Left hindlimb (tissue), 1 donor: ENCODE results near the gene MIDN.

Experiments used
- DNase-seq: peaks from one replicate; pipeline ENCODE4 v3.0.0-alpha.2; 2018

Gene MIDN

DNA sequence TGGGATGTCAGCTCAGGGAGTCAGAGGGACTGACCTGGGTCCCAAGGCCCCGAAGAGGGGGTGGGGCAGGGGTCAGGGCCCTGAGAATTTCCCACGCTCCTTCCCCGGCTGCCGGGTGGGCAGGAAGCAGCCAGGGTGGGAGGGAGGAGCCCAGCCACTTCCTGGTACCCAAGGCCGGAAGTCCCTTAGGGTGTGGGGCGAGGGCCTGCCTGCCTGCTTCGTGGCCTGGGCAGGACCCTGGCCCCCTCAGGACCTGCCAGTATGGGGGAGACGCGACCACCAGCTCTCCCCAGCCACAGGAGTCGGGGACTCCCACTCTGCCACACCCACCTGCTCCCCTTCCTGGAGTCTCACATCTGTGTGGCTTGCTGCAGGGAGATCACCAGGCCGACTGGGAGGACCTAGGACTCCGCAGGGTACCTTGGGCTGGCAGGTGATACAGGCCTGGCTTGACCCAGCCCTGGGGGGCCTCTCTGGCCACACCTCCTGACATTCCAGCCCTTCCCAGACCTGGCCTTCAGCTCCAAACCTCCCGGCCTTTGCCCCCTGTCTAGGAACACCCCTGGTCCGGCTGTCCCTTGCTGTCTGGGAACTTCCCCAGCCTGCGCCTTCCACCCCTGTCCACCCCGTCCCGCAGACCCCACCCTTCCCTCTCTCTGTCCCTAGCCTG, 11.0 kb downstream of the MIDN start:
- no peak for DNase-seq

DNA sequence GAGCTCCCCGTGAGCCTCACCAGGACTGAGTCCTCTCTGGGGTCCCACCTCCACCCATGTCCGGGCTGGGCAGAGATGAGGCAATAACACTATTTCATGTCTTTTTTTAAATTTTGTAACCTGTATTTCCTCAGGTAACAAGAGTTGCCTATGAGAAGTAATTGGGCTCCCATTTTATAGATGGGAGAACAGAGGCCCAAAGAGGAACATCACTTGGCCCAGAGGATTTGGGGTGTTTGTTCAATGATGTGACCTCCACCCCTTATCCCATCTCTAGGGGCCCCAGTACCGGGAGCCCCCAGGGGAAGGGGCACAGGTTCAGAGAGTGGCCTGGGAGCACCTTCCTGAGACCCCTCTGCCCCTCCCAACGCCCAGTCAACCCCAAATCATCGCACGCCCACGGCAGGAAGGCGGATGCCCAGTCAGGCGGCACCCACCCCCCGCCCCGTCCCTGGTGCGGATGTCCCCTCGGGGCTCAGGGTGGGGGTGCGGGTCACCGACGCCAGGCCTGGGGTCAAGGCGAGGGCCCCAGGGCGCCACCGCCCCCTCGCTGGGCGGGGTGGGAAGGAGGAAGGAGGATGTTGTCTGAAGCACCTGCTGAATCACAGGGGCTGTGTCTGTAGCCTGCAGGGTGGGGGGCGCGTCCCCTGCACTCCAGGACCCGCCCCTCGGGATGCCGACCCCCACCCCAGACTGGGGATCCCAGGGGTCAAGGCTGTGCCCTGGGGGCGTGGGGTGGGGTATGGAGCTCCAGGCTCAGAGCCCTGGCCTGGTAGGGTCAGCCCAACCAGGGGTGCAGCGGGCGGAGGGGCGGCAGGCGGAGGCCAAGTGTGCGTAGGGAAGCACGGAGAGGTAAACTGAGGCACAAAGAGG, 11.7 kb downstream of the MIDN start:
- DNase-seq: no peak

DNA sequence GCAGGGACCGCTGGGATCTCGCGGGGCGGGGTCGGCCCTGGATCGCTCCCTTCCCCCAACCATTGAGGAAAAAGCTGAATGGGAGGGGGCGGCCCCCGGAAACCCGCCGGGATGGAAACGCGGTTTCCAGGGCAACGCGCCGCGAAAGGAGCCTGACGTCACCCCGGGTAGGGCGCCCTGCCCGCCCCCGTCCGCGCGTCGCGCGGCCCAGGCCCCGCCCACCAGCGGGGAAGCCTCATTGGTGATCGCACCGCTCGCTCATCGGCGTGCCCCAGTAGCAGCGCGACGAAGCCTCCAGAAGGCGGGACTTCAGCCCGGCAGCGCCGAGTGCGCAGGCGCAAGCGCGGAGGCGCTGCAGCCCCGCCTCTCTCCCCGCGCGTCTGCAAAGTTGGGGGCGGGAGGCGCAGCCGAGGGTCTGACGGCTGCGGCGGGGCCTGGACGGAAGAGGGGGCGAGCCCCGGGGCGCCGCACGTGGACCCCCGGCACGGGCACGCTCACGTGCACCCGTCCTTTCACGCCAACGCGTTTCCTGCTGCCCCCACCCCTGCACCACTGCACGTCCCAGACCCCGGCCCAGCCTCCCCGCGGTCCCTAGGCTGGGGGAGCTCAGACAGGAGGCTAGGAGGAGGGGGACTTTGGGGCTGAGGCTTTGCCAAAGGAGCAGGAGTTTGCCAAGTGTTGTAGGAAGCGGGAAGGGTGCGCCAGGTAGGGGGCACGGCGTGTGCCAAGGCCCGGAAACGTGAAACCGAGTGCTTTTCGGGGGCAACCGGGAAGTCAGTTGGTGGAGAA, 12.6 kb downstream of the MIDN start:
- DNase-seq: peak; percentile 98

GRCh38 chr19:1261538-1261797, 13.1 kb downstream of the MIDN start:
- no peak for DNase-seq

DNA sequence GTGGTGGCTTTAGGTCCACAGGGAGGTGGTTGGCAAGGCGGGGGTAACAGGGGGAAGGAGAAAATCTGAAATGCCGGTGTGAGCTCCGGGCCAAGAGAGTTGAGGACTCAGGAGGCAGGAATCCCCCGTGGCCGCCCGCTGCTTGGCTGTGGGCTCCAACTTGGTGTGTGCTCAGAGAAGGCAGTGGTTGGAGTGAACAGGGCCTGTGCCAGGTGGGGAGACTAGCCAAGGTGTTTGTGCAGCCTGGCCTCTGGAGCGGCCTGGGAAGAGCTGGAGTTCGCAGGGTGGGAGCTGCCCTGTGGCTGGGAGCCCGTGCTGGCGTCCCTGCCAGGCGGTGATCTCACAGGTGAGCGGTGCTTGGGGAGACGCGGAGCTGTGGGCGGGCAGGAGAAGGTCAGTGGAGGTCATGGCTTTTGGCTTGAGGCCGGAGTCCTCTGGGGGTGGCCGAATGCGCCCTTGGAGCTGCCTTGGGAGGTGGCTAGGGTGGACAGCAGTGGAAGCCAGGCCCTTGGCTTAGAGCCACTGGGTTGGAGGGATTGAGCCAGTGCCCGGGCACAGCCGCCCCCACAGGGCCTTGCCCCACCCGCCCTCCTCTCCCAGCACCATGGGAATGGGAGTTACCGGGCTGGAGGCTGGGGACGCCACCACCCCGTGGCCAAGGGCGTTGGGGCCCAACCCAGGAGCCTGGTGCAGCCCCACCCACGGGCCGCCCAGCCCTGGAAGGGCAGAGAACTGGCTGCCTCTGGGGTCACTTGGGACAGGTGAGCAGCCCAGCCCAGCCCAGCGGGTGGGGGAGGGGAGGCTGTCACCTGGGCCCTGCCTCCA, 13.6 kb downstream of the MIDN start:
- no peak for DNase-seq

DNA sequence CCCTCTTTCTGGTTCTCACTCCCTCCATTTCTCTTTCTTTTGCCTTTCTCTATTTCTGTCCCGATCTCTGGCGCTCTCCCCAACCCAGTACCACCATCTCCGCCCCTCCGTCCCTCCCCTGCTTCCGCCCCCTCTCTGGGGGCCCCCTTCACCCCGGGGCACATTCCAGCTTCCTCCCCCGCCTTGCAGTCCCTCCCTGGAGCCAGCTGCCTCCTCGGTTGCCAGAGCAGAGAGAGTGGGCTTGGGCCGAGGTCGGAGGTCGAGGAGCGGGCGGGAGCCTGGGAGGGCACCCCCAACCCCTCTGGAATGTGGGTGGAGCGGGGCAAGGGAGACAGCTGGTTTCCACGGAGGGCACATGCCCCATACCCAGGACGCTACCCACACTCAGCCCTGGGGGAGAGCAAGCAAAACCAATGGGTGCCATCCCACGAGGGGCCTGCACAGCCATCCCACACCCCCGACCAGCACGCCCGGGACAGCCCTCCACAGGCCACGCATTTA, 14.3 kb downstream of the MIDN start:
- DNase-seq: no peak

DNA sequence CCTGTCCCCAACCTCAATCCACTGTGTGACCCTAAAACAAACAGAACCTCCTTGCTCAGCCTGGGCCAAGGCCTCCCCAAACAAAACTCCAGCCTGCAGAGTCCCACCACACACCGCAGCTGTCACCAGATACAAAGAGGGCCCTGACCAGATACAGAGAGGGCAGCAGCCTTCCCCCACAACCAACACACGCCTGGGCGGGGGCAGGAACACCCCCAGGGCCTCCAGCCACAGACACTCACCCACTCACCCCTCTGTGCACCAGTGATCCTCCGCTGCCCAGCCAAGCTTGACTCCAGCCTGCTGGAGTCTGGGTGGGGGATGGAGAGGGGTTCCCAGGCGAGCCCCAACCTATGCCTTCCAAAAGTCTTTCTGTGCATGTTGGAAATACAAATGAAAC, 14.8 kb downstream of the MIDN start:
- no peak for DNase-seq

DNA sequence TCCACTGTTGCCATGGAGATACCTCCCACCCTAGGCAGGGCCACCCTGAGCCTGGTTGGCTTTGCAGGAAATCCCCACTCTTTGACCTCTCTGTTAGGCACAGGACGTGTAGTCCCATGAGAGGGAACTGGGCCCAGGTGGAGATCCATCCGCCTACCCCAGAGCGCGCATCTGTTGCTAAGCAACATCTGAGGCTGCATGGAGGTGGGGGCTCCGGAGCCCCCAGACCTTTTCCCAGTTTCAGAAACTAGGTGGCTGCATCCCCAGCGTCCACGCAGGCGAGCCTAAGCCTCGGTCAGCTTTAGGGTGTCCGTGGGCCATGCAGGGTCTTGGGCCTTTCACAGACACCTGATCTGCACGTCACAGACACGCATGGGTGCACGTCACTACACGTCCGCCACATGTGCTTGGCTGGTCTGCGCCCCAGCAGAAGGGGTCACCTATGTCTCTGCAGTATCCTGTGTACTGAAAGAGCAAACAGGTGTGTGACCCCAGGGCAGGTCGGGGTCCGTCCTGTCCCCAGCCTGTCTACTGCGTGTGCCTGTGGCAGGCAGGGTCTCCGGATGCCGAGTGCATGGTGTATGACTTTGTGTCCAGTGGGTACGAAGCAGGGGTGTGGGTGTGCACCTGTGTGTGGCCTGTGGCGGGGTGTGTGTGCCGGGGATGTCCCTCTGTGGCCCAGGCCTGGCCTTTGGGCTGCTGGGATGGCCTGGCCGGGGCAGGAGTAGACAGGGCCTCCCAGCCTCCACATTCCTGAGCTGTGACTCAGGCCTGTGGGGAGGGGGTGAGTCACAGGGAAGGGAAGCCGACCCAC, 16.6 kb downstream of the MIDN start:
- no peak for DNase-seq

- DNase-seq: no peak
Observed at GRCh38 chr19:1265615-1266128, 17.3 kb downstream of the MIDN start.

DNA sequence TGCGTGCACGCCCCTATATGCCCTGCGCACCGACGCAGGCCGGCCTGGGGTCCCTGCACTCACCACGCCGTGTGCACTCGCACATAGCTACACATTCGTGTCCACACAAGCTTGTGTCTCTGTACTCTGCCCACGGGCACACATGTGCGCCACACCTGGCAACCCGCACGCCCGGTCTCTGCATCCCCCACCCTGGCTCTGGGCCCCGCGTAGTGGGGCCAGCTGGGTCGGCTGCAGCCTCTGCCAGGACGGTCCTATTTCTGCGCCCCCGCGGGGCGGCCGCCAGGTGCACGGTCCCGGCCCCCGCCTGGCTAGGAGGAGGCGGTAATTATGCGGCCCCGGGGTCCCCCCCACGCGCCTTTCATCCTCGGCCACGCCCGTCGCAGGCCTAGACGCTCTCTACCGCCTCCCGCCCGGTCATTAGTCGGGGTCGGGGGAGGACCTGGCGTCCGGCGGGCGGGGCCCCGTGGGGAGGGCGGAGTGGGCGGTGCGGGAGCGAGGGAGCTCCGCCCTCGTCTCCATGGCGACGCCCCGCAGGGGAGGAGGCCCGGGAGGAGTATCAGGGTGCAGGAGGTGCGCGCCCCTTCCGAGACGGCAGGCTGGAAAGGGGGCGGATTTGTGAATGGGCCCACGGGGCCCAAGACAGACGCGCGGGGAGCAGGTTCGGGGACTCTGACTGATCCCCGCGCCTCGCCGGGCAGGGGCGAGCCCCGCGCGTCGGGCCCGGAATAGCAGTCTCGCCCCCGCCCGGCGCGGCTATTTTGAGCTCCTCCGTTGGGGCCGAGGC, 17.9 kb downstream of the MIDN start:
- no peak for DNase-seq

DNA sequence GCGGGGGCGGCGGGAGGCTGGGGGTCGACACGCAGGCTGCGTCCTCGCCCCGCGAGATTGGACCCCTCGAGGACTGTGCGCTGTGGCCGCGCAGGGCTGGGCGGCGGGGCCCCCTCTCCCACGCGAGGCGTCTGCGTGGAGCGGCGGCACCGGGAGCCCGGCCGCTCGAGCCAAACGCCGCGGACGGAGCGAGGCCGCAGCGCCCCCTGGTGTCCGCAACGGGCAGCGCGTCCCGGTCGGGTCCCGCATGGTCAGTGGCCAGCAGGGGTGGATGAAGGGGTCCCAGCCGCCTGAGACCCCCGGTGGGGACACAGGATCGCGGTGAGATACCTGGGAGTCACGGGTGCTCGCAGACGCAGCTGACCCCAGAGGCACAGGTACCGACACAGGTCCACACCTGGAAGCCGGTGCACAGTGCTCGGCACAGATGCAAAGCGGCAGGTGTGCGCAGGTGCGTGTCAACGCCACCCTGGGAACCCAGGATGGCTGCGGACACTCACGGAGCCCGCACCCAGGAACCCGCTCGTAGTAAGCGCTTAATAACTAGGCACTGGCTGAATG, 18.6 kb downstream of the MIDN start:
- peak; percentile 82 for DNase-seq

DNA sequence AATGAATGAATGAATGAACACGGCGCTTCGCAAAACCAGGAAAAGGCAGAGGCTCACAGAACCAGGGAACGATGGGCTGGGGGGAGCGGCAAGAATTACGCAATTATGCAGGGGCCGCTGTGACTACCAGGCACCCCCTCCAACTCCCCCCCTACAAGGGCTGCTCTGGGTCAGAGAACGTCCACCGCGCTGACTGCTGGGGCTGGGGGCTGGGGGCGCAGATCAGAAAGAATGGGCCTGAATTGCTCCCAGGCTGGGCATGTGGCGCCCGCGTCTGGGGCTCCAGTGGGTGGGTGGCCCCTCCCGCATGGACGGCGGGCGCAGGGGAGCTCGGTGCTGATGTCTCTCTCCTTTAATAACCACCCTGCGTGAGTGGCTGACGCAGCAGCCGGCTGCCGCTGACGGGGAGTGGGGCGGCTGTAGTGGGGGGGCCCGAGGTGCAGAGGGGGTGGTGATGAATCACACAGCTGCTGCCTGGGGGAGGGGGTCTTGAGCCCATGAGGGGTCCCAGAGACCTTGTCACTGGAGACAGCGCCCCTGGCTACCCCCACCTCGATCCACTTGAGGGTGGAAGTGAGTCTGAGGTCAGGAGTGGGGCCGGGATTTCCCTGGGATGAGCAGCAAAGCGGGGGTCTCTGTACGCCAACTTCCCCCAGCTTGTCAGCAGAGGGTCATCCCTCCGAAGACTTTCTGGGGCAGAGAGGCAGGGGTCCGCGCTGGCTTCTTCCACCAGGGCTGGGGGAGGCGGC, 19.3 kb downstream of the MIDN start:
- DNase-seq: no peak

- DNase-seq: no peak
Observed at GRCh38 chr19:1268226-1269064, 20.1 kb downstream of the MIDN start.

DNA sequence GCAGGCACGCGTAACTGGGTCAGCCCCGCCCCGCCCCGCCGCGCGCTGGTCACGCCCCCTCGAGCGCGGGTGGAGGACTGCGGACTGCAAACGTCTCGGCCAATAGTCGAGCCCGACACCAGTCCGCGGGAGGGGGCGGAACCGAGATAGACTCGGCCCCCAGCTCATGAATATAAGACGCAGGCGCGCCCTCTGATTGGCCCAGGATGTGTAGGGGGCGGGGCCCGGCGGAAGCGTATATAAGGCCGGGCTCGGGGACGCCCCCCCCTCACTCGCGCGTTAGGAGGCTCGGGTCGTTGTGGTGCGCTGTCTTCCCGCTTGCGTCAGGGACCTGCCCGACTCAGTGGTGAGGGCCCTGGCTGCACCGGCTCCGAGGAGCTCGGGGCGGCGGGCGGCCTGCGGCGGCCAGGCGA, 20.7 kb downstream of the MIDN start, which contains the start of gene CIRBP:
CIRBP (plus strand) TSS at position 268 of the 413 bp plus-strand sequence. CDS start 1,602 bp downstream, outside the sequence.
- DNase-seq: peak; percentile 100

DNA sequence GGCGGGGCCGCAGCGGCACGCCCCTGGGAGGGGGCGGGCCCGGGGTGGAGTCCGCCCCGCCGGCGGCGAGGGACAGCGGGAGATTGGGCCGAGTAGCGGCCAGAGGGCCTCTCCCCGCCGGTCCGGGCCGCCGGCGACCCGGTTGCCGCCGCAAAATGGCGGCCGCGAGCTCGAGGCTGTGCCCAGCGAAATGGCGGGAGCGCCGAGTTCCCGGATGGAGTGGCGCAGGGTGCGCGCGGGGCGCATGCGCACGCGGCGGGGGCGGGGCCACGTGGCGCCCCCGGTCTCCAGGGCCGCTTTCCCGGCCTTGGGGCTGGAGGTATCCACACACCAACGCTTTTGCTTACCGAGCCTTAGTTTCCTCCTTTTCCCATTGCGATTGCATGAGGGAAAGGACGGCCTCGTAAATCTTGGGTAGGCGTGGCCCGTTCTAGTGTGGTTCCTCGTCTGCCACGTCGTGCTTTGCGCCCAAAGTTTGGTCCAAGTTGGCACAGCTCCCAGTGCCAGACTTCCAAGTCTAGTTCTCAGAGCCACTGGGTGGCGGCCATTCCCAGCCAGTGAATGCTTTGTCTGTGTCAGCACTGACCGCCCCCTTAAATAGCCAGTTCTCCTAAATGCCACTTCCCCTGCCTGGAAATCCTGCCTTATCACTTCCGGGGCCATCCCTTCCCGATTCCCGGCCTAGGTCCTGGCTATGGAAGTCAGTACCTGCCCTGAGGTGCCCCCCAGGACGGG, 21.3 kb downstream of the MIDN start:
- peak; percentile 93 for DNase-seq

DNA sequence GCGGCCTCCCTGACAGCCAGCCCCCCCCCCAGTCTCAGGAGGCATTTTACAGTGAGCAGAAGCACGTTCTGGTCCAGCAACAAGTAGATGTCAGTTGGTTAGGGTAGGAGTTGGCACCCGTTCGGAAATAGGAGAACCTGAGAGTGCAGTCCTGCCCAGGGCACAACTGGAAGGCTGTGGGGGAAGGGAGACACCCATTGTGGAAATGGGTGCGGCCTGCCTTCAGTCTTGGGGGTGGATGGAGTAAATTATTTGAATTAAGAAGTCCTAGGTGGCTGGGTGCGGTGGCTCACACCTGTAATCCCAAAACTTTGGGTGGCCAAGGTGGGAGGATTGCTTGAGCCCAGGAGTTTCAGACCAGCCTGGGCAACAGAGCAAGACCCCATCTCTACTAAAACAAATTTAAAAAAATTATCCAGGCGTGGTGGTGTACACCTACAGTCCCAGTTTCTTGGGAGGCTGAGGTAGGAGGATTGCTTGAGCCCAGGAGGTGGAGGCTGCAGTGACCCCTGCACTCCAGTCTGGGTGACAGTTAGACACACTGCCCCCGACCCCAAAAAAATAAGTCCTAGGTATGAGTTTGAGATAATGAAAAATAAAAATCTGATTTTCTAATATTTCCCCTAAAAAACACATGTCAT, 21.9 kb downstream of the MIDN start:
- DNase-seq: no peak

DNA sequence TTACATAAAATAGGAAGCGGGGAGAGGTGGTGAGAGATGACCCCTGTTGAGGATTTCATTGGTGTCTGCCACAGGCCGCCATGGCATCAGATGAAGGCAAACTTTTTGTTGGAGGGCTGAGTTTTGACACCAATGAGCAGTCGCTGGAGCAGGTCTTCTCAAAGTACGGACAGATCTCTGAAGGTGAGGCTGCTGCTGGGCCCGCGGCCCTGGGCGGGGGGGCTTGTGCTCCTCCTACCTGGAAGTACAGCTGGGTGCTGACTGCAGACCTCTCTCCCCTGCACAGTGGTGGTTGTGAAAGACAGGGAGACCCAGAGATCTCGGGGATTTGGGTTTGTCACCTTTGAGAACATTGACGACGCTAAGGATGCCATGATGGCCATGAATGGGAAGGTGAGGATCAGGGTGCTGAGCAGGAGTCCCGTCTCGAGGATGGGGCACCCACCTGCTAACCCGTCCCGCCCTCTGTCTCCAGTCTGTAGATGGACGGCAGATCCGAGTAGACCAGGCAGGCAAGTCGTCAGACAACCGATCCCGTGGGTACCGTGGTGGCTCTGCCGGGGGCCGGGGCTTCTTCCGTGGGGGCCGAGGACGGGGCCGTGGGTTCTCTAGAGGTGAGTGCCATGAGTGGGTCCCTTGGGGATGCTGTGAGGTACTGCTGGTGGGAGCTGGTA, 22.6 kb downstream of the MIDN start:
- no peak for DNase-seq
